ENCODE measurements around the gene KRT76.

The KRT76 gene

DNA sequence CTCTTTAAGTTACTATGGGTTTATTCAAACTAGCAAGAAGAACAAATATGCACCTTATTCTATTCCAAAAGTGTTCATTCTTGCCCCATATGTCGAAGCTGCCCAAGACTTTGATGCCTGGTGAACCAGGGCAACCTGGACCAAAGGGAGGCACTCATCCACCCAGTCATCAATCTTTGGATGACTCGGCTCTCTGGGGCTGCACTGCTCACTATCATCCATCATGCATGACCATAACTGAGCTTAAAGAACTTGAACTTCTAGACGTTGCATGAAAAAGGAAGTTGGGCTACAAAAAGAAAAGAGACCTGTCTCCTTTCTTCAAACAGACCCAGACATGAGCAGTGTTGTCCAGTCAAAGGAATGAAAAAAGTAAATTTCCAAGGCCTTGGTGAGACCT lies 35.6 kb upstream of the KRT76 start:
- no peak for DNase-seq

DNA sequence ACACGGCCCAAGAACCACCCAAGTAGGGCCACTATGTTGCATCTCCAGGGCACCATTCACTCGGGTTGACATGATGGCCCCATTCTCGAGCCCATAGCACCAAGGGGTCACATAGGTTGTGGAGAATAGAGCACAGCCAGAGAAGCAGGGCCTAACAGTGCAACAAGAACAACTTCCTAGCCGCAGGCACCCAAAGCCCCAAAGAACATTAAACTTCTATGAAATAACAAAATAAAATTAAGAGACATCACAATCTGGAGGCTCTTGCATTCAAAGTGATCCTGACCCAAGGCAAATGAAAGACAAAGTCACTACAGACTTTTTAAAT lies 34.9 kb upstream of the KRT76 start:
- DNase-seq = no peak

DNA sequence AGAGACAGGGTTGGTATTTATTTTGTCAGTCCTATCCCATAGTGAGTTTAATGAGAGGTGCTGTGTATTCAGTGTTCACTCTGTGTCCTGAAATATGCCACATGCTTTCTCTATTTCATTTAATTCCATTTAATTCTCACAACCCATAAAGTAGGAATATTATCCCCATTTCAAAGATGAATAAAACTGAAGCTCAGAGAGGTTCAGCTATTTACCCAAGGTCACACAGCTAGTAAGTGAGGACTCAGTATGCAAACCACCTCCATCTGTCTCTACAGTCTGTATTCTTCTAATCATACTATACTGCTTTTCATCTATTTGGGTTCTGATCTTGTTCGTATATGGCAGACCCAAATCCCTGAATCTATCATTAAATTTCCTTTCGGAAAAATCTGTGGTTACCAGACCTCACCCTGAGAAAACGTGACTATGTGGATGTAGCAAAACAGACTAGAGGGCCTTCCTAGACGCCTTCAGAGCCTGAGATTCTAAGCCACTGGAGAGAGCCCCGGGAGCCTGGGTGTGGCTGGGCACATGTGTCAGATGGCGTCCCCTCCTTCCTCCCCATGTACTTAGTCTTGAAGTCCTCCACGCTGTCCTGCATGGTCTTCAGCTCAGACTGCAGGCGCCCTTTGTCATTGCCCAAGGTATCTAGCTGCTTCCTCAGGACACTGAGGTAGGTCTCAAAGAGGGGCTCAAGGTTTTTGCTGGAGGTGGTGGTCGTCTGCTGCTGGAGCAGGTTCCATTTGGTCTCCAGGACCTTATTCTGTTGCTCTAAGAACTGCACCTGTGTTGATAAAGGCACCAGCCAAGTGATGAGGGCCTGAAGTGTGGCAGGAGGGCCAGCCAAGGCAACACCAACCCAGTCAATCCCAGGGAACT lies 34.3 kb upstream of the KRT76 start:
- no peak for DNase-seq

DNA sequence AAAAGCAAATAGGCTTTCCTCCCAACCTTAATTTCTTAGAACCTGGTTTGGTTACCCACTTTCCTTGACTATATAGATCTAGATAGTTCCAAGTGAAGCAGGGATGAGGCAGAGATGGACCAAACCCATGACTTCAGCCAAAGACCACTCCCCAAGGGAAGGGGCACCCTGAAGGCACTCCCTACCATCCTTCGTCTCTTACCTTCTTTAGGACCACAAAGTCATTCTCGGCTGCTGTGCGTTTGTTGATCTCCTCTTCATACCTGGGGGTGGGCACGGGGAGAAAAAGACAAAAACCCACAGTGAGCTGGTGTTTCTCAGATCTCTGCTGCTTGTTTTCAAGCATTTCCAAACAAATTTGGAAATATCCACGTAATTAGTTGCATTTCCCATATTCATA lies 33.4 kb upstream of the KRT76 start:
- no peak for DNase-seq

DNA sequence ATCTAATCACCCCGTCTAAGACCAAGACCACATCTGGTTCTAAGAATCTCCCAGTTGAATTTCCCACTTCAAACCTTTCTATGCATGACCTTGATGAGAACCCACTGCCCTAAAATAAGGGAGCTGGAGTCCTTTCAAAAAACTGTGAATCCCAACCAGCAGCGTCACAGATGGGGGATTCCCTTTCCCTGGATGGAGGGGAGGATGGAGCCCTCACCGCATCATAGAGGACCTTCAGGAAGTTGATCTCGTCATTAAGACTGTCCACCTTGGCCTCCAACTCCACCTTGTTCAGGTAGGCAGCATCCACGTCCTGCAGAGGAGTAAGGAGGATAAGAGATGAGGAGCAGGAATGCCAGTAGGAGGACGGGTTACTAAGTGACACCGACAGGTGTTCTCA lies 32.0 kb upstream of the KRT76 start:
- no peak for DNase-seq

DNA sequence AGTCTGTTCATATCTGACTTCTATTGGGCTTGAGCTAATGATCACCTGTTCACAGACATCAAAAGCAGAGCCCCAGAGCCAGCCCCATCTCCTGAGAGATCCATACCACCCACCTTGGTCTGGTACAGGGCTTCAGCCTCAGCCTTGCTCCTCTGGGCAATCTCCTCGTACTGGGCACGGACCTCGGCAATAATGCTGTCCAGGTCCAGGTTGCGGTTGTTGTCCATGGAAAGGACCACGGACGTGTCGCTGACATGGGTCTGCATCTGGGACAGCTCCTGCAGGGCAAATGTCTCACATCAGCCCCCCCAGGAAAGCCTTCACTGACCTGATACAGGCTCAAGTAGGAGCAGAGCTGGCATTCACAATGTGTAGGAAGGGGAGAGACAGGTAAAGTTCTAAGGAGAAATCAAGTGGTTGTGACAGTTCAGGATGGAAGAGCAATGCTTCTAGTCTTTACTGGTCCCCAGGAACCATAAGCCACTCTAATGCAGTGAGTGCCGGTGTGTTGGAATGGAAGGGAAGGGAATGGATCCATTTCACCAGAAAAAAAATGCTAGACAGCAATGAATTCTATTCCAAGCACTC lies 31.5 kb upstream of the KRT76 start:
- no peak for DNase-seq

DNA sequence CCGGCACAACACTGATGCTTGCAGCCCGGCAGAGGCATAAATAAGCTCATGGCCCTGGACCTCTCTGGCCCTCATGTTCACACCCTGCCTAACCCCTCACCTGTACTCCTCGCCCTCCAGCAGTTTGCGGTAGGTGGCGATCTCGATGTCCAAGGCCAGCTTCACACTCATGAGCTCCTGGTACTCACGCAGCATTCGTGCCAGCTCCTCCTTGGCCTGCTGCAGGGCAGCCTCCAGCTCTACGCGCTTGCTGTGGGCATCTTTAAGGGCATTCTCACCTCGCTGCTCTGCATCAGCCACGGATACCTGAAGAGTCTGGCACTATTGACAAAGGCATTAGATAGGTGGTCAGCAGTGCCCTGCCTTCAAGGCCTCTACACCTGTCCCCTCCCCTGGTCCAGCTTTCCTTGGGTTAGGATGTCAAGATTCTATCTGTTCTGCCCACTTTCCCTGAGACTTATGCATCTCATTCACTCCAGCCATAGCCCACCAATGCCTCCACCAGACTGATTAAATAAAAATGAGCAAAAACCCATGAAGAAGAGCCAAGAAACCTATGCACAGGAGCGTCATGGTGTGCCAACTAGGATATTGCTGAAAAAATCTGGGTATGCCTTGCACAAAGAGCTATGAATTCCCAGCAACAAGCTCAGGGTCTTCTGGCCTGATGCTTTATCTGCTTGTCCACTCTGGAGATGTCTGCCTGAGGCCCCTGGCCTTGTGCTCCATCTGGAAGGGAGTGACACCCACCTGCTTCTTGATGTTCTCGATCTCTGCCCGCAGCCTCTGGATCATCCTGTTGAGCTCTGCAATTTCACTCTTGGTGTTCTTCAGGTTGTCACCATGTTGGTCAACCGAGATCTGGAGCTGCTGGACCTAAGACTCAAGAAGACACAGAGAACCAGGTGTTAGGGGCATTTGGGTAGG lies 30.7 kb upstream of the KRT76 start:
- no peak for DNase-seq

DNA sequence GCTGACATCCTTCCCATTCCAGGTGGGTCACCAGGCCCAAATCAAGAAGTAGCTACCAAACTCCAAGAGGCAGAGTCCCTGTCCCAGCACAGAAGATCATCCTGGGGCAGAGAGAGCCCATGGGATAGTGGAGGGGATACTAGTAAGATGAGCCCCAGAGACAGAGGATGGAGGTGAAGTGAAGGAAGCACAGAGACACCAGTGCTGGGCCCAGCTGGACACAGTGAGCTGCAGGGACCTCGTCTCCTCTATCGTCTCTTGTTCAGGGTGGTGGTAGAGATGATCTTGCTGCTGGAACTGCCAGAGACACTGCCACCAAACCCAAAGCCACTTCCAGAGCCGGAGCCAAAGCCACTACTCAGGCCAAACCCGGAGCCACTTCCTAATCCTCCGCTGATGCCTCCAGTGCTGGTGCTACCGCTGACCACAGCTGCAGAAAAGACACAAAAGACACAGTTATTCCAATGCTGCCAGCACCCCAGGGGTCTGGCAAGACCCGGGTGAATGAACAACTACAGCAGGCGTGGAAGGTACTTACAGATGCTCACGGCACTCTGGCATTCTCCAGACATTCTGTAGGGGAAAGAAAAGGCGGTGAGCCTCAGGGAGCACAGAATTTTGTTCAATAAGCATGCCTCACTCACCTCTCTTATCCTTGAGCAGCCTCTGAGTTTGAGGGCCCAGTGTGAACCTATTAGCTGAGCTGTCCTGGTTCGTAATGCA lies 29.8 kb upstream of the KRT76 start:
- DNase-seq = no peak

DNA sequence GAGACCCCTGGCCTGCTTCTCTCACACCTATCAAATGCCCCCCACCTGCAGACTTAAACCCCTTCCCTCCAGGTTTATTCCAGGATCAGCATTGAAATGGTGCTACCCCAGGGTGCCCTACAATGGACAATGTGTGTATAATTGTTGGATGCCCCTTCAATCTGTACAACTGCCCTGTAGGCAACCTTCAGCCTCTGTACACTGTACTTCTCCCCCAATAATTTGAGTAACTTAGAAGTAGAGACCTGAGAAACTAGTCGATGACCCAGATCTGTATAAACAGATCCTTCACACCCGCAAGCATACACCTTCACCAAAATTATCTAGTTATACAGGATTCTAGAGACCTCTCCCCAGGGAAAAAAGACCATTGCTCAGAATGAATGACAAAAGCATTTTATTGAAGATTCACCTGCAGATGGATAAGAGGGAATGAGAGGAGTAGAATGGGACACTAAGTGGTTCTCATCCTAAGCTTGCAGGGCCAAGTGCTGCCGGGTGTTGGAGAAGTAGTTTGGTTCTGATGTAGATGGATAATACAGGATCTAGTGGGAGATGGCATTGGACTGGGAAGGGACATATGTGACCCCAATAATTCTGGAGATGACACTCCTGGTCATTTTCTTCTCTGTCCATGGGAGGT lies 29.1 kb upstream of the KRT76 start:
- DNase-seq = no peak

DNA sequence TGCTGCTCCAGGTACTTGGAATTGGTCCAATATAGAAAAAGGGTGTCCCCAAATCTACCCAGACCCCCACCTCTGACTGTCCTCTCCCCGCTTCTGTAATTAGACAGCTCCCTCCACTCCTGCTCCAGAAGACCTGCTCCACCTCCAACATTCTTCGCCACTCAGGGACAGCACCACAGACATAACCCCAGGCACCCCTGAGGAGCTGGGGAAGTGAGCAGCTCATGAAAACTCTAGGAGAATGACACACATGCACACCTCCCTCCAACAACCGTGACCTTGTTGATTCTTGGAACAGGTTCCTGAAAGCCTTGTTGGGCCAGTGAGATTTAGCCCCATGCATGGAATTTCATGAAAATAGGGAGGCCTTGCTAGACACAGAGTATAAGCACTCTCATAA lies 28.6 kb upstream of the KRT76 start:
- DNase-seq = no peak

DNA sequence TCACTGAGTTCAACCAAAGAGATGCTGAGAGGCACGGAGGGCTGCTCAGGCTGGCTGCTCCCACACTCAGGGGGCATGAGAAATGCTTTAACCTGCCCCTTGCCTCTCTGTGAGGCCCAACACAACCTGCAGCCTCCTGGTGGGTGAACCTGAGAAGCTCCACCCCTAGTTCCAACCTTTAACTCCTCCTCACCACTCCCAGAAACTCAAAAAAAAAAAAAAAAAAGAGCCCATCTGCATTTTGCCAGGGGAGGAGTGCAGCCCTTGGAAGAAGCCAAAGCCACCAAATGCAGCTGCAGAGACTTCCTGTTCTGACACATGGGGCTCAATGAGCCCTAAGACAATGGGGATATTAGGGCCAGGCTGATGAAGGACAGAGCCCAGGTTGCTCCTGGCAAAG lies 27.9 kb upstream of the KRT76 start:
- no peak for DNase-seq

DNA sequence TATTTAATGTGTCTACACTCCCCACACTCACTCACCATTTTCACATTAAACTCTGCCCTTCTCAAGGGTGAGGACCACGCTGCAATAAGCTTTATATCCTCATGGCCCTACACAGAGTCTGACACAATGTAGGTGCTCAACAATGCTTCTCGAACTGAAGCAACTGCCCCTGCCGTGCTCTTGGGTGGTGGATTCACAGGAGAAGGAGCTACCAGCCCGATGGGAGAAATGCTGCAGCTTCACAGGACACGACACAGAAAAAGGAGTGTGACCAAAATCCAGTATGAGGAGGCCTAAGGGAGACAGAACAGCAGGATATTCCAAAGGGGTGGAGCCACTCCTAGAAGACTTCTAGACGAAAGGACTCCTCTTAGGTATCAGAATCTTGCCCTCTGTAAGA lies 25.3 kb upstream of the KRT76 start:
- DNase-seq = no peak

DNA sequence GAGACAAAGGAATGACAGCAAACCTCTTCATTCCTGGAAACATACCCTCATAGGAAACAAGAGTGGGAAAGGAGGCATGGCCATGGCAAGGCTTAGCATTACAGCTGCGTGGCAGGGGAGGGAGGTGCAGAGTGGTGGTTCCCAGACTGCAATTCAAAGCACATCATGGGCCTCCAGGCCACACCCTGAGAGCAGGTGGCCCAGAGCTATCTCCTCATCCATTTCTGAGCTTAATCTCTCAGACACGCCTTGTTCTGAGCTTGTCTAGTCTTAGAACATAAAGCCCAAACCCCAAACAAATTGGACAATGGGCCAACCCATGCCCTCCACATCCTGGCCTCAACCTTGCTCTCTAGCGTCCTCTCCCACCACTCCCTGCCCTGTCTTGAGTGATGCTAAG lies 24.6 kb upstream of the KRT76 start:
- no peak for DNase-seq

DNA sequence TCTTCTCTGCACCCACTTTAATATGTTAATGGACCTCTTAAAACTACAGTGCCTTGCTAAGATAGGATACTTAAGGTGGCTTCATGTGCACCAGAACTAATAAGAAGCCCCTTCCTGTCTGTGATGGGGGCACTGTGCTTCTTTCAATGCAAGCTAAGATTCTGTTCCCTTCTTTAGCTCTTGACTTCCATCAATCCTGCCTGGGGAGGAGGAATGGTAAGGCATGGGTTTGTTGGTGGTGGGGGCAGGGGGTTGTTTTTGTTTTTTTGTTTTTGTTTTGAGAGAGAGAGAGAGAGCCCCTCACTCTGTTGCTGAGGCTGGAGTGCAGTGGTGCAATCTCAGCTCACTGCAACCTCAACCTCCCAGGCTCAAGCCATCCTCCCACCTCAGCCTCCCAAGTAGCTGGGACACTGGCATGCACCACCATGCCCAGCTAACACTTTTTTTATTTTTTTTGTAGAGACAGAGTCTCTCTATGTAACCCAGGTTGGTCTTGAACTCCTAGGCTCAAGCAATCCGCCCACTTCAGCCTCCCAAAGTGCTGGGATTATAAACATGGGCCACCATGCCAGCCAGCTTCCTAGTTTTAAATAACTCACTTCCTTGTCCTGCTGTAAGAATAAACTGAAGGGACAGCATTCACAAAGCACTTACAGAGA lies 23.2 kb upstream of the KRT76 start:
- DNase-seq = no peak

DNA sequence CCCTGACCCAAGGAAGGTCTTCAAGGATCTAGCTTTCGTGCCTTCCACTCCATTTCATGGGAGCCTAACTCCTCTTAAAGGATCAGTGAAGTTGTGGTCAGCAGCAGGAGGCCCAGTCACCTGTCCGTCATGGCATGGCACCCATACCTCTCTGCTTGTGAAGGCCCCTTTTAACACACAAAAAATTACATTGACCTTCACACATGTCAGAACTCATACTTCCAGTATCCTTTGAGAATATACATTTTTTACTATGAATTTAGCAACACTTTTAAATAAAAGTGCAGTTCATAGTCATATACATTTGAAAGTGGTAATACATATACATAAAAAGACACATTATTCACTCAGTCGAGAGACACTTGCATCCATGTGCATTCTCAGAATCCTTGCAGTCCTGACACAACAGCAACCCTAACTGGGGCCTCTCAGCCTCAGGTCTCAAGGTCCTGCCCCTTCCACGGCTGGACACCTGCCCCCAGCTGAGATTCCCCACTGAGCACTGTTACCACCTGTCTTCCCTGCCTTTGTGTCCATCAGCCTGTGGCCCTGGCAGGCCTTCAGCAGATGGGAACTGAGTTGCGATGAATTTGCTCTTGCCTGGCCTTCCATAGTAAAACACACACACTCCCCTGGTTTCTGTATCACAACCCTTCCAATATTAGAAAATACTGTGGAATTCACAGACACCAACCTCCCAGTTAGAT lies 22.5 kb upstream of the KRT76 start:
- no peak for DNase-seq

DNA sequence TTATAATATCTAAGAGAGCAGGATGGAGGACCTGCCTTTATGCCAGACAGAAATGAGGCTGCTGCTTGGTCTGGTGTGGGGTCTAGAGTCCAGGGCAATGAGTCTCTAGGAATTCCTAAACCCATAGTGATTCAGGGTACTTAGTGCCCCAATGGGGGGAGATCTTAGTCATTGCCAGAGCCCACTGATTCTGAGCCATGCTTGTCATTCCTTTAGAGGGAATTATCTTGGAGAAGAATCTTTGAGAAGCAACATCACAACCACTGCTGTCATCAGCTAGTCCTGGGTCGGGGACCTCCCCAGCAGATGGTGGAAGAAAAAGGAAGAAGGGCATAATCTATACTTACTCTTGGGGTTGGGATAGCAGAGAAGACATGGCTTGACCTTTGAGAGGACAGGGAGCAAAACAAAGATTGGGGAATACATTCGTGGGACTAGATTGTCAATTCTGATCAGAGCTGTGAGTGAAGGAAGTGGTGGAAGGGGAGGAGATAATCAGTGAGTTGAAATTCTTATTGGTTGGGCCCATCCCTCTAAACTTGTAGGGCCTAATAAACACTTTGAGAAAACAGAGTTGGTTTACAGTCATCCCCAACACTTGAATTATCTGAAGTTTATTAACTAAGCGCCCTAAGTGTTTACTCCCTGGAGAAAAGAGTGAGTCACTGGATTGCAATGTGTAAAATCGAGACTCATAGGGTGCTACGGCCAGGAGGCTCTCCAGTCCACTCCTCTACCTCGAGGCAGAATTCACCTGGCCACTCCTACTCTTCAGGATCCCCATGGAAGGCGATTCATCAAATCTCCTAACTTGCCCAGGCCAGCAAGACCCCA lies 21.7 kb upstream of the KRT76 start:
- DNase-seq = no peak

DNA sequence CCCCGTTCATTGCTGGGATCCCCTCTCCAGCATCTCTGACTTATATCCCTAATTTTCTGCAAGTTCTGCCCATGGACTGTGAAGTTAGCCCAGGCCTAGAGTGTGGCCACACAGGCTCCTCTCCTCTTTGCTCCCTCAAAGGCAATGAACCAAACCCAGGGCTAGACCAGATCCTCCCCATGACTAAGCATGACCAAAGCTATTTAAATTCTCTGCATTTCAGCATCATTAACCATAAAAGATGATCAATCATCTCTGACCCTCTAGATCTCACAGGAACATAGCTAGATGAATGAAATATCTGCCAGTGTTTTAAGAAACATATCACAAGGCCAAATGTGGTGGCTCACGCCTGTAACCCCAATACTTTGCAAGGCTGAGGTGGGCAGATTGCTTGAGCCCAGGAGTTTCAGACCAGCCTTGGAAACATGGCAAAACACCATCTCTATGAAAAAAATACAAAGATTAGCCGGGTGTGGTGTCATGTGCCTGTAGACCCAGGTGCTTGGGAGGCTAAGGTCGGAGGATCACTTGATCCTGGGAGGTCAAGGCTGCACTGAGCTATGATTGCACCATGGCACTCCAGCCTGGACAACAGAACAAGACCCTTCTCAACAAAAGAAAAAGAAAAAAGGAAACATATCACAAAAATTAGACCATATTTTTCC lies 21.0 kb upstream of the KRT76 start:
- no peak for DNase-seq

DNA sequence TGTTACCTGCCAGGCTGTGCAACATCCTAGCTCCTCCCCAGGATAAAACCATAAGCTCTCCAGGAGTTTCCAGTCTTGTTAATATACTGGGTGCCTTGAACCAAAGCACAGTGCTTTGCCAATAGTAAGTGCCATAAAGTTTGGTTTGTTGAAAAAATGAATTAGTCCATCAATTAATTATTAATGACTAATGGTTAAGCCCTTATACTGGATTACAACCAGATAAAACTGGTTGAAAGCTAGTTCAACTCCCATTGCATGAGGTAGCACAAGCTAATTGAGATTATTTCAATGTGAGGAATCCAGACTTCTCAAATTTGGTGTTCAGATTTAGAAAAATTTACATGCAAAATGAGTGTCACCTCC lies 20.4 kb upstream of the KRT76 start:
- no peak for DNase-seq

DNA sequence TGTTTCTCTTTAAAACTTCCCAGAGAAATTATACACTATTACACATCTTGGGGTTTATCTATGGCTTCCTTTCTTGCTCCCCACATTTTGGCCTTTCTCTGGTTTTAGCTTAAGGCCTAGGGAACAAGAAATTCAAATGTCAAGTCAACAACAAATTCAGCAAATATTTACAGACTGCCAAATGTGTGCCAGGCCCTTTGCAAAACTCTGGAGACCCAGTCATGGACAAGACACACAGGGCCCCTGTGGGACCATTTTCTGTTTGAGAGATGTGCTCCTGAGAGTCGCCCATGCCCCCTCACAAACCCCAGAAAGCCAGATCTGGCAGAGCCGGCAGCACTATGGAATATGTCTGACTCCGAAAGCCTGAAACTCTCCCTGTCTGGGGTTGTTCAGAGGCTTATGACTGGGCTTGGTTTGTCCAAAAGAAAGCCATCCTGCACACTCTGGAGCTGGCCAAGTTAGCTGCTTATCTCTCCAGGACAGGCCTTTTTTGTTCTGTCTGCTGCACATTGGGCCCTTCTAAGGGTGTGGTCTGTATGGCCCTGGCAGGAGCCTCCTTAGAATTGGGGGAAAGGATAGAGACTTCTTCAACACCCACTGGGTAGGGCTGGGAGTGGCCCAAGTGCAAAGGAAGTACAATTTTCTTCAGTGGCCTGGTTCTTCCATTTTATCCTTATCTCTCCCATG lies 19.8 kb upstream of the KRT76 start:
- DNase-seq = no peak

Data from amniotic stem cell (primary cell).